Thyroid gland (tissue), 4 donors: ENCODE data around the gene PARPBP.

Experiments
- CTCF ChIP-seq, 6 experiments: fragments of 200-600 bp in 3 of 6; fragments of 450-650 bp in 3 of 6; sonication (generic) in 3 of 6; IDR thresholded peaks; one replicate each; pipeline ENCODE4 v1.5.1; 2016 to 2019; ENCODE audit warnings: antibody characterized with exemption in 6 of 6, mild to moderate bottlenecking in 2 of 6, inconsistent platforms in 1 of 6, moderate library complexity in 1 of 6
- POLR2A ChIP-seq, 2 donors: fragments of 450-650 bp; IDR thresholded peaks; one replicate each; pipeline ENCODE4 v1.6.1; 2017; ENCODE audit warnings: antibody characterized with exemption in 2 of 2, mild to moderate bottlenecking in 2 of 2, moderate library complexity in 1 of 2

DNA sequence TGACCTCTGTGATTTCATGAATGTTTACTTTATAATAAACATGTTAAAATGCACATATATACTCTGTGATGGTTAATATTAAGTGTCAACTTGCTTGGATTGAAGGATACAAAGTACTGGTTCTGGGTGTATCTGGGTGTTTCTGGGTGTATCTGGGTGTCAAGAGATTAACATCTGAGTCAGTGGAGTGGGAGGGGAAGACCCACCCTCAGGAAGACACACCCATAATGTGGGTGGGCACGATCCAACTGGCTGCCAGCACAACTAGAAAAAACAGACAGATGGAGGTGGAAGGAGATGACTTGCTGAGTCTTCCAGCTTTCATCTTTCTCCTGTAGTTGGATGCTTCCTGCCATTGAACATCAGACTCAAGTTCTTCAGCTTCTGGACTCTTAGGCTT is 12.0 kb upstream of the PARPBP start:
- TF ChIP-seq POLR2A (IDR thresholded peaks at IDR 0.05) (no peak), CTCF (IDR thresholded peaks at IDR 0.05) (no peak)
